Tibial nerve (tissue), 4 donors: Measurements from ENCODE around the gene OR10P1. TPM values are rescaled to one million over a fixed set of nuclear protein-coding genes. Genes with fewer than 3 reads are reported as not detected.

Experiments used
- DNase-seq, 2 donors: peaks; one replicate each; pipeline ENCODE4 v3.0.0-alpha.2; 2019; ENCODE audit warnings: low spot score in 2 of 2
- H3K27ac ChIP-seq, 4 donors: fragments of 200-600 bp; sonication (generic) in 3 of 4; one replicate each; pipeline ENCODE4 v1.5.1; 2017 to 2019; ENCODE audit warnings: mild to moderate bottlenecking in 1 of 4
- H3K27me3 ChIP-seq, 2 donors: fragments of 200-600 bp; sonication (generic) in 1 of 2; one replicate each; pipeline versions ENCODE4 v1.5.1 to v1.6.0; 2017 to 2019
- H3K36me3 ChIP-seq, 3 donors: fragments of 200-600 bp; sonication (generic); one replicate each; pipeline ENCODE4 v1.5.1; 2018 to 2019
- H3K4me1 ChIP-seq, 4 donors: fragments of 200-600 bp; sonication (generic) in 3 of 4; one replicate each; pipeline ENCODE4 v1.5.1; 2017 to 2019
- H3K4me3 ChIP-seq, 4 donors: fragments of 200-600 bp; sonication (generic) in 3 of 4; one replicate each; pipeline ENCODE4 v1.5.1; 2017 to 2019; ENCODE audit warnings: mild to moderate bottlenecking in 1 of 4, moderate library complexity in 1 of 4
- H3K9me3 ChIP-seq, 4 donors: fragments of 200-600 bp; sonication (generic) in 3 of 4; one replicate each; pipeline ENCODE4 v1.5.1; 2017 to 2019
- CTCF ChIP-seq, 5 experiments: fragments of 200-600 bp in 3 of 5; fragments of 450-650 bp in 2 of 5; sonication (generic) in 3 of 5; IDR thresholded peaks; one replicate each; pipeline ENCODE4 v1.5.1; 2016 to 2019; ENCODE audit warnings: antibody characterized with exemption in 5 of 5, mild to moderate bottlenecking in 3 of 5, moderate library complexity in 2 of 5
- EP300 ChIP-seq, 2 donors: sonication (generic); formaldehyde crosslinking; IDR thresholded peaks; one replicate each; pipeline ENCODE4 v1.6.1; 2017; ENCODE audit warnings: antibody characterized with exemption in 2 of 2, mild to moderate bottlenecking in 1 of 2
- POLR2A ChIP-seq, 2 donors: fragments of 450-650 bp; IDR thresholded peaks; one replicate each; pipeline ENCODE4 v1.6.1; 2017; ENCODE audit warnings: antibody characterized with exemption in 2 of 2, mild to moderate bottlenecking in 2 of 2, moderate library complexity in 2 of 2
- WGBS, 2 donors: methylation state at CpG; one replicate each; pipeline ENCODE4 v1.1.5; 2018; 5-methylcytosine and 5-hydroxymethylcytosine counted together
- total RNA-seq, 4 donors: library from RNA; depleted of rRNA; stranded (reverse); fragments of >200 nt; gene quantifications; one replicate each; pipeline ENCODE4 v1.1.0, GENCODE V29; 2016

OR10P1 gene
- total RNA-seq, 4 donors from 2014 or later, result not detected

DNA sequence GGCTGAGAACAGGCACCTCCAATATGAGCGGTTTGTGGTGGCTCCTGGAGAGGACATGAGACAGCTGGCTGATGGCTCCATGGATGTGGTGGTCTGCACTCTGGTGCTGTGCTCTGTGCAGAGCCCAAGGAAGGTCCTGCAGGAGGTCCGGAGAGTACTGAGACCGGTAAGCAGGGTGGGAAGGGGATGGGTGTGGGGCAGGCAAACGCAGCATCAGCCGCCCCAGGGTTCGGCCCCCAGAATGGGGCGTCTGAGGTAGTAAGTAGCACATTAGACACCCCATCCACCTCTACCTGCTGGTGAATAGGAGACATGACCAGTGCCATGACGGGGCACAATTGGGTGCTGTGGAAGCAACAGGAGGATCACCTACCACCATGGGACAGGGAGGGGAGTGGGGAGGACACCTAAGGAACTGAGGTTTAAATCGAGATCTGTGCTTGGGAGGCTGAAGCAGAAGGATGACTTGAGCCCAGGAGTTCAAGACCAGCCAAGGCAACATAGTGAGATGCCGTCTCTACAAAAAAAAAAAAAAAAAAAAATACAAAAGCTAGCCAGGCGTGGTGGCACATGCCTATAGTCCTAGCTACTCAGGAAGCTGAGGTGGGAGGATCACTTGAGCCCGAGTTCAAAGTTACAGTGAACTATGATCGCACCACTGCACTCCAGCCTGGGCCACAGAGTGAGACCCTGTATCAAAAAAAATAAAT is 45.5 kb downstream of the OR10P1 start:
- peak overlapping the region in 2 of 4 donors; percentile 20 to 30 for H3K4me3 ChIP-seq
- WGBS, 2 donors, result 86 to 87% methylated on average over 13 of the region's 13 CpGs
- H3K27me3 ChIP-seq, result no peaks in the 10 kb centered on the region
- DNase-seq, result no peak
- H3K36me3 ChIP-seq, result peaks cover 0 to 27% (median 0%) of the 10 kb centered on the region in 3 donors
- H3K4me1 ChIP-seq, result peaks cover 0 to 17% (median 9%) of the 10 kb centered on the region in 4 donors
- no peak for TF ChIP-seq CTCF (IDR thresholded peaks at IDR 0.05)
- no peak for TF ChIP-seq EP300 (IDR thresholded peaks at IDR 0.05)
- no peak for TF ChIP-seq POLR2A (IDR thresholded peaks at IDR 0.05)
- no peaks in the 10 kb centered on the region for H3K9me3 ChIP-seq
- H3K27ac ChIP-seq, result peak overlapping the region in 3 of 4 donors; percentile 37 to 61 (median 52)

DNA sequence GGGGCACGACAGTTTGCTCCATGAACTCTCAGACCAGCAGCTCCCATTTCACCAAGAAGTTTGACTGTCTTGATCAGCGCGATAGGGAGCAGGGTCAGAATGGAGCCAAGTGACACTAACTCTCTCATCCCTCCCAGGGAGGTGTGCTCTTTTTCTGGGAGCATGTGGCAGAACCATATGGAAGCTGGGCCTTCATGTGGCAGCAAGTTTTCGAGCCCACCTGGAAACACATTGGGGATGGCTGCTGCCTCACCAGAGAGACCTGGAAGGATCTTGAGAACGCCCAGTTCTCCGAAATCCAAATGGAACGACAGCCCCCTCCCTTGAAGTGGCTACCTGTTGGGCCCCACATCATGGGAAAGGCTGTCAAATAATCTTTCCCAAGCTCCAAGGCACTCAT is 47.0 kb downstream of the OR10P1 start:
- Histone ChIP-seq H3K9me3 (no peaks in the 10 kb centered on the region), H3K4me3 (no peak overlapping the region), H3K27me3 (no peaks in the 10 kb centered on the region), H3K4me1 (peaks cover 0 to 17% (median 9%) of the 10 kb centered on the region in 4 donors), H3K27ac (no peak overlapping the region), H3K36me3 (peaks cover 0 to 39% (median 0%) of the 10 kb centered on the region in 3 donors)
- no peak for DNase-seq
- TF ChIP-seq EP300 (IDR thresholded peaks at IDR 0.05) (no peak), POLR2A (IDR thresholded peaks at IDR 0.05) (no peak), CTCF (IDR thresholded peaks at IDR 0.05) (no peak)
- WGBS, 2 donors, result 80 to 81% methylated on average over 7 of the region's 7 CpGs

DNA sequence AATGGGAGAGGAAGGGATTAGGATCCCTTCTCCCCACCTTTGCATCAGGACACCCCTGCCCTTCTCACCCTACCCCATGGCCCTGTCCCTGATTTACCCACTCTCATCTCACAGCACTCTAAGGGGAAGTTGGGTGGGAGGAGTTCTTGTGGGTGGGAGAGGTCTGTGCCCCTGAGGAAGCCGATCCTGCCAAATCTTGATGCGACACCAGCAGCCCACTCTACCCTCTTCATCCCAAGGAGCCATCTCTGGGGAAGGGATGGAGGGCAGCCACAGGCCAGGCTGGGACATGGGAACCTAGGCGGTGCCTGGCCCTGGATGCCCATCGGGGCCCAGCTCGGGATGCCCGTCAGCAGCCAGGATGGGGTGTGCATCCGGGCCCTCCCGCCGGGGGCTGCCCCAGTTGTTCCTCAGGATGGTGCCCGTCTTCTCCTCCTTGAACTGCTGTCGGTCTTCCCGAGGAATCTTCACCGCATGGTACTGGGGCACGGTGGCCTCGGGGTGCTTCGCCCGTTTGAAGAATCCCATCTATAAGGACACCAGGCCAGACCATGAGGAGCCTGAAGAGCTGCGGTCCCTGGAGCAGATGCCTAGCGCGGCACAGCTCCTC is 48.2 kb downstream of the OR10P1 start:
- no peaks in the 10 kb centered on the region for H3K27me3 ChIP-seq
- peaks cover 0 to 43% (median 0%) of the 10 kb centered on the region in 3 donors for H3K36me3 ChIP-seq
- no peak for DNase-seq
- TF ChIP-seq EP300 (IDR thresholded peaks at IDR 0.05), result no peak
- TF ChIP-seq POLR2A (IDR thresholded peaks at IDR 0.05), result no peak
- no peak for TF ChIP-seq CTCF (IDR thresholded peaks at IDR 0.05)
- H3K4me3 ChIP-seq, result no peak overlapping the region
- peaks cover 0 to 17% (median 9%) of the 10 kb centered on the region in 4 donors for H3K4me1 ChIP-seq
- WGBS, 2 donors, result 77 to 93% methylated on average over 6 to 12 of the region's 20 CpGs
- H3K27ac ChIP-seq, result no peak overlapping the region
- H3K9me3 ChIP-seq, result no peaks in the 10 kb centered on the region

GRCh38 chr12:55685671-55686070 is 49.0 kb downstream of the OR10P1 start:
- Histone ChIP-seq H3K4me1 (peaks cover 0 to 15% (median 9%) of the 10 kb centered on the region in 4 donors), H3K9me3 (no peaks in the 10 kb centered on the region), H3K4me3 (no peak overlapping the region), H3K27ac (no peak overlapping the region), H3K36me3 (peaks cover 0 to 43% (median 0%) of the 10 kb centered on the region in 3 donors), H3K27me3 (no peaks in the 10 kb centered on the region)
- TF ChIP-seq CTCF (IDR thresholded peaks at IDR 0.05) (no peak), POLR2A (IDR thresholded peaks at IDR 0.05) (no peak), EP300 (IDR thresholded peaks at IDR 0.05) (no peak)
- no peak for DNase-seq
- WGBS, 2 donors, result 87 to 91% methylated on average over 5 of the region's 5 CpGs

- Histone ChIP-seq H3K27me3 (no peaks in the 10 kb centered on the region), H3K27ac (no peak overlapping the region), H3K9me3 (no peaks in the 10 kb centered on the region), H3K4me3 (no peak overlapping the region), H3K4me1 (peaks cover 0 to 7% (median 5%) of the 10 kb centered on the region in 4 donors), H3K36me3 (peaks cover 0 to 49% (median 0%) of the 10 kb centered on the region in 3 donors)
- DNase-seq, result no peak
- 84 to 89% methylated on average over 9 of the region's 9 CpGs for WGBS, 2 donors
- TF ChIP-seq CTCF (IDR thresholded peaks at IDR 0.05) (no peak), EP300 (IDR thresholded peaks at IDR 0.05) (no peak), POLR2A (IDR thresholded peaks at IDR 0.05) (no peak)
Observed at GRCh38 chr12:55686366-55687010, 49.8 kb downstream of the OR10P1 start.
